ENCODE data around the gene BTNL9. TPM values are rescaled to one million over a fixed set of nuclear protein-coding genes. Genes with fewer than 3 reads are reported as not detected.
A peak's percentile ranks its signal among the peaks of the same experiment; 100 is the strongest.

Gene BTNL9
- total and polyA plus RNA-seq, 2 of the 8 experiments (the other 6 are each of a cell fraction or from before 2014, with no cell fraction given) = 0.23 to 0.89 TPM

- H3K27me3 ChIP-seq (replicated peaks in 1 of 4; ENCODE audit: control insufficient read depth in 3 of 4, extremely low read depth in 1 of 4, insufficient read depth in 3 of 4, low read length in 3 of 4) = peaks cover 12 to 34% (median 24%) of the 10 kb centered on the region in 4 experiments
- H3K79me1 ChIP-seq (ENCODE audit: low read depth, low read length) = no peaks in the 10 kb centered on the region
- no peak overlapping the region for H3K4me2 ChIP-seq (ENCODE audit: insufficient read depth in 1 of 2, low read depth in 2 of 2, low read length in 2 of 2)
- no peak overlapping the region for H2BK12ac ChIP-seq (ENCODE audit: low read depth, low read length)
- H3K14ac ChIP-seq (ENCODE audit: insufficient read length) = no peak overlapping the region
- ChIA-PET POLR2A (ENCODE audit: partially characterized antibody) (interaction anchor here (0.9 to 1.1 kb wide), 2 partner anchors 13 to 187 kb away, joined by 3 to 4 read pairs; partner anchors contain the start of gene ZFP62), CTCF (ENCODE audit: partially characterized antibody) (interaction anchor here (0.8 to 1.6 kb wide), 2 partner anchors 10 to 179 kb away, joined by 3 to 9 read pairs; no protein-coding TSS in a partner anchor)
- no peak overlapping the region for H3K18ac ChIP-seq (ENCODE audit: extremely low read depth, low read length)
- no peak overlapping the region for H3K9ac ChIP-seq (replicated peaks in 1 of 4; ENCODE audit: extremely low read depth in 1 of 4, low read depth in 3 of 4, low read length in 3 of 4)
- H3K79me2 ChIP-seq (ENCODE audit: control insufficient read depth in 1 of 2, insufficient read depth in 2 of 2, low read length in 2 of 2) = no peaks in the 10 kb centered on the region
- H2AFZ ChIP-seq (ENCODE audit: low read length) = no peak overlapping the region
- H4K8ac ChIP-seq (ENCODE audit: extremely low read depth, insufficient read depth, low read length) = no peak overlapping the region
- WGBS, 2 experiments (ENCODE audit: extremely low coverage in 1 of 2, insufficient coverage in 1 of 2, insufficient read length in 1 of 2, insufficient replicate concordance in 2 of 2, low coverage in 1 of 2, low lambda C conversion rate in 2 of 2, missing lambda C conversion rate in 1 of 2) = 90% methylated on average over 15 of the region's 15 CpGs; no CpG with 5 or more reads in 1 of the 2 experiments
- no peak overlapping the region for H2AK5ac ChIP-seq (ENCODE audit: low read depth, low read length)
- no peaks in the 10 kb centered on the region; a peak in 1 of 8 replicates for H3K36me3 ChIP-seq (ENCODE audit: control insufficient read depth in 2 of 4, insufficient read depth in 4 of 4, low read length in 3 of 4)
- no peak overlapping the region for H2BK15ac ChIP-seq (ENCODE audit: low read length)
- H3K23ac ChIP-seq (ENCODE audit: insufficient read length) = no peak overlapping the region
- no peak overlapping the region for H3K4me3 ChIP-seq (ENCODE audit: extremely low read depth in 1 of 4, insufficient read depth in 2 of 4, low read depth in 3 of 4, low read length in 4 of 4)
- no peak overlapping the region for H3K27ac ChIP-seq (ENCODE audit: low read depth, low read length)
- FAIRE-seq (no peak), DNase-seq (ENCODE audit: low read depth in 1 of 2, low spot score in 2 of 2) (peak in 1 of 2 experiments; percentile 37)
- H4K91ac ChIP-seq (replicated peaks; ENCODE audit: insufficient read length, low read length) = no peak overlapping the region
- H2BK5ac ChIP-seq (ENCODE audit: low read depth, low read length) = no peak overlapping the region
- TF ChIP-seq ATF2 (IDR thresholded peaks at IDR 0.05; ENCODE audit: low read length) = no peak
- no peak for TF ChIP-seq JUND (IDR thresholded peaks at IDR 0.05; ENCODE audit: low read length)
- TF ChIP-seq CBX5 (IDR thresholded peaks at IDR 0.05; ENCODE audit: low read depth, low read length) = no peak
- no peak for TF ChIP-seq CBX8 (IDR thresholded peaks at IDR 0.05; ENCODE audit: borderline replicate concordance, low read depth, low read length)
- no peak overlapping the region for H3K56ac ChIP-seq (replicated peaks; ENCODE audit: insufficient read length, low read depth, low read length)
- no peaks in the 10 kb centered on the region for H4K20me1 ChIP-seq (replicated peaks in 1 of 2; ENCODE audit: control insufficient read depth in 1 of 2, insufficient read depth in 2 of 2, low read length in 2 of 2)
- H3K9me3 ChIP-seq (ENCODE audit: insufficient read depth in 2 of 2, low read depth in 1 of 2, low read length in 1 of 2) = peaks cover 0 to 7% of the 10 kb centered on the region in 2 experiments; a peak in 2 of 4 replicates
- H3K4me1 ChIP-seq (replicated peaks in 1 of 4; ENCODE audit: control insufficient read depth in 3 of 4, insufficient read depth in 4 of 4, low read length in 3 of 4) = peaks cover 0 to 3% (median under 1%) of the 10 kb centered on the region in 4 experiments; a peak in 3 of 7 replicates
- no peak overlapping the region for H3K4ac ChIP-seq (replicated peaks; ENCODE audit: insufficient read length, low read depth, low read length)
- peaks cover 5% of the 10 kb centered on the region; the same call in 1 of the 2 replicates for H3K23me2 ChIP-seq (ENCODE audit: low read depth, low read length)
- no peak overlapping the region for H2BK120ac ChIP-seq (replicated peaks; ENCODE audit: low read depth, low read length)
- no peak overlapping the region for H2BK20ac ChIP-seq (ENCODE audit: low read length)
- no peak overlapping the region for H4K5ac ChIP-seq (ENCODE audit: insufficient read length, low read depth, low read length)
Measured at GRCh38 chr5:181047921-181048320, 7.9 kb downstream of the BTNL9 start.
